GM18520 (cell line): ENCODE measurements around the gene SOX5.
"Not testable (repeated sequence)": the region's sequence is repeated elsewhere in the genome, so short reads cannot be mapped to it uniquely, and the experiment has no call there.

Source experiments
- ATAC-seq: cut with Tn5 transposase; IDR thresholded peaks from one replicate; pipeline ENCODE4 v1.9.1; 2021; ENCODE audit not compliant: unreplicated experiment

Gene SOX5

DNA sequence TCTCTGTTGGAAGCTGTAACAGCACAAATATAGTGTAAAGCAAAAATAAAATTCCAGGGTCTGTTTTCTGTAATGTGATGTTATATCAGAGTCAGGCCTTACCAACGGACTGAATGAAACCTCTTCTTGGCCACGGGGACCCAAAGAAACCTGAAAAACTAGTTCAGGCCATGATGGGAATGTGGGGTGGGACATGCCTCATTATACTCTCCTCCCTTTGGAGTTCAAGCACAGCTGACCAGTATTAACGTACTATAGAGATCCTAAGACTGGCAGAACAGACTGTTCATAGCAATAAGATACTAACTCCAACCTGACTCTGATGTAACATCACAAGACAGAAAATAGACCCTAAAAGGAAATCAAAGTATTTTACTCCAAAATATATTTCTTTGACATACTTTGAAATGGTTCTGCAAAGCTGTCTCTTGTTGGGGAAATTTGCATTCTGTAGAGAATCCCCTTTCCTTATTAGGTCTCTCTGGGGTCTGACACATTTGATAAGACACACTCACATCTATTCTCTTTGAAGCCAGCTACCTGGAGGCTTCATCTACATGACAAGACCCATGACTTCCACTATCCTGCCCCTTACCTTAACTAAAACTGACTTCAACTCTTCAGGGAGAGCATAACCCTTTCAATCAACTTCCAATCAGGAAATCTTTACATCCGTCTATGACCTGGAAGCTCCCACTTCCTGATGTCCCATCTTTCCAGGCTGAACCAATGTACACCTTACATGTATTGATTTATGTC, 444.6 kb downstream of the SOX5 start:
- ATAC-seq: no peak

DNA sequence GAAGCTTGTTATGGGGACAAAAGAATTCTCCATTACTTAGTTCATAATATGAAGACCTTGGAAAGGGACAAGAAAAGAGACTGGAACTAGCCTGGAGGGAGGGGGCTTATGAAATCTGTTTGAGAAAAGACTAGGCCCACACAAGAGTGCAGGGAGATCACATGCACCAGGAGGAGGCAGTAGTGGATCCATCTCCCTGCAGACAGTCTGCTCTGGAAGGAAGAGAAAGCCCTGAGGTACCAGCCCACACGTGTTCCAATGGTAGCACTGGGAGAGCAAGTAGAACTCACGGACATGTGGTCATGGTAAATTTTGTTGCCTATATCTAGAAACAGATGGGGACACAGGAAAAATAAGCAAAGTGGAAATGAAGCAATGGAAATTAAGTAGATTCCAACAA, 445.4 kb downstream of the SOX5 start:
- no peak for ATAC-seq

DNA sequence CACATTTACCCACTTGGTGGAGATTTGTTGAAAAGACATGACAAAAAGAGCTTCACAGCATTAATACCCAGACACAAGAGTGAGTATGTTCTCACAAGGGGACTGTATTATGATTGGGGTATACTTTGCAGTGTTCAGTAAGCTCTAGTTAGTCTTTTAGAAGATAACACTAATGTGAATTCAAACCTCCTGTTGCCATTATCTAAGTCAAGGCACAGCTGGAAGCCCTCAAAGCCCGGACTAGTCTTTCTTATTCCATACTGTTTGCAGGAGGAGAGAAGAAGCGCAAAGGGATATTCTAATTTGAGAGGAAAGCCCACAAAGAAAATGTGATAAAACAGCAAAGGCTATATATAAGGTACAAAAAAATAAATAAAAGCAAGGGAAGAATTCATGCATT, 445.9 kb downstream of the SOX5 start:
- ATAC-seq: no peak

DNA sequence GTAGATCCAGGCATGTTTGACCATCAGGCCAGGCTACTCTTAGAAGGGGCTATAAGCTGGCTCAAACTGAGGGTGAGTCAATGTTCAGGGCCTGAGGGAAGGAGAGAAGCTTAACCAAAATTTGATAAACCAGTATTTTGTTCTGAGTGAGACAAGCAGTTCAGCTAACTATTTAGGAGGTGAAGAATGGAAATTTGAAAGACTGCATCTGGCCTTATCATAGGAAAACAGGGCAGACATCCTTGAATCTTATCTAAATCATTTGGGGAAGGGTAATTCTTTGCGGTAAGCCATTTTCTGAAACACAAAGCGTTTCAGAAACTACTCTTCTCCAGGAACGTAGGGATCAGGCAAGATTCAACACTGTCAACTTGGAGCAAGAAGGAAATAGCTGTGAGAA, 447.2 kb downstream of the SOX5 start:
- ATAC-seq: no peak

DNA sequence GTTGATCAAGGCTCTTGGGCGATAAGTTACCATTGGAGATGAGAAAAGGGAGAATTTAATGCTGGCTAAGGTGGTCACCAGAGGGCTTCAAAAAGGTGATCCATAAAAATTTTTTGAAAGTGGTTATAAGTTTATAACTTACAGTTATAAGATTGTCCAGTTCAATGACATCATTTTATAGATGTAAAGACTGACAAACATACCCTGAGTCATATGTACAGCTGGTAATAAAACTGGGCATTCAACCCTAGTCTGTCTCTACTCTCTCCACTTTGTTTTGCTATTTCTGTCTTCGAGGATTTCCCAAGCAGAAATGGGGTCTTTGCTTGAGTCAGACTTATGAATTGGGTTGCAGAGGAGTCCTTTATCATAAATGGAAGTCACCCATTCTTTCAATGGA, 454.0 kb downstream of the SOX5 start:
- no peak for ATAC-seq

DNA sequence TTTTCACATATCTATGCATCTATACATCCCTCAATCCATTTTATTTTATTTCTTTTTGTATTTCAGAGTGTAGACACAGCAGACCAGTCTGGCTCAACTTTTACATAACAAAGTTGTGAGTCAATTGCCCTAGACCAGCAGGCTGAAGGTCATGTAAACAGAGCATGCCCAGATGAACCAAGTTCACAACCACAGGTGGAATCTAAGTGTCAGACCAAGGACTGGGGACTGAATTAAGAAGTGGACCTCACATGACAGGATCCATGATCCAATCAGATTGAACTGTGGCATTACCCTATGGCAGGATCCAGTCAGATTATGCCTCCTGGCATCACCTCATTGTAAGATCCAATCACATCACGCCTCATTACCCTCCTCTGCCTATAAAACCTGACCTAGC, 455.8 kb downstream of the SOX5 start:
- no peak for ATAC-seq

DNA sequence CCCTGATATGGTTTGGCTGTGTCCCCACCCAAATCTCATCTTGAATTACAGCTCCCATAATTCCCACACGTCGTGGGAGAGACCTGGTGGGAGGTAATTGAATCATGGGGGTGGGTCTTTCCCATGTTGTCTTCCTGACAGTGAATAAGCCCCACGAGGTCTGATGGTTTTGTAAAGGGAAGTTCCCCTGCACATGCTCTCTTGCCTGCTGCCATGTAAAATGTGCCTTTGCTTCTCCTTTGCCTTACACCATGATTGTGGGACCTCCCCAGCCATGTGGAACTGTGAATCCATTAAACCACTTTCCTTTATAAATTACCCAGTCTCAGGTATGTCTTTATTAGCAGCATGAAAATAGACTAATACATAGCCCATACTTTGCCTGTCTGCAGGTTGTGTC, 458.4 kb downstream of the SOX5 start:
- ATAC-seq: not testable (repeated sequence)

DNA sequence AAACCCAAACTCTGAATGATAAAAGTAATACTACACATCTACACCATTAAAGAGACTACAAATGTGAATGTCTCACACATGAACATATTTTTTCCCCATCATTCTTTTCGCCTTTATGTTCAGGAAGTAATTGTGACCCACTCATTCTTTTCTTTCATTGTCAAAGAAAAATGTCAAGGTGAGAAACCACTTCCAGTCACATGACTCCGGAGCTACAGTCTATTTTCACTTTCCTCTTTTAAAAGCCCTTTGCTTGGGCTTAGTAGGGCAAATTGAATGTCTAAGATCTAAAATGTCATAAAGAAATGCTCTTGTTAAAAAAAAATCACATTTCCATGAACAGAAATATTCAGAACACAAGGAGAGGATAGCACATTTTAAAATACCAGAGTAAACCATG, 461.3 kb downstream of the SOX5 start:
- no peak for ATAC-seq

DNA sequence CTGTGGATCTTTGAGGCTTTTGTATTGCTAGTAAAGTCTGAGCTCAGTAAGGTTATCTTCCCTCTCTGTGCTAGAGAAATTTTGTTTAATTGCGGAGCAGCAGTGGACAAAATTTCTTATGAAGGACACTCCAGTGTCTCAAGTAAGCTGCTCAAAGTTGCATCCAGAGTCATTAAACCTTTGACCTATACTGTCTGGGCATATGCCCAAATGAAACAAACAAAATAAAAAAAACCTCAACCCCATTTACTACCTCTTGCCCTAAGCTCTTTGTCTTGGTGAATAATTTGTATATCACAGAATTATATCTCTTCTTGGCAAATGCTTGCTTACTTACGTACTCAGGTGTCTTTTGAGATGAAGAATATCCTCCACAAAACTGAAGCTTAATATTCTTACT, 465.2 kb downstream of the SOX5 start:
- ATAC-seq: no peak

DNA sequence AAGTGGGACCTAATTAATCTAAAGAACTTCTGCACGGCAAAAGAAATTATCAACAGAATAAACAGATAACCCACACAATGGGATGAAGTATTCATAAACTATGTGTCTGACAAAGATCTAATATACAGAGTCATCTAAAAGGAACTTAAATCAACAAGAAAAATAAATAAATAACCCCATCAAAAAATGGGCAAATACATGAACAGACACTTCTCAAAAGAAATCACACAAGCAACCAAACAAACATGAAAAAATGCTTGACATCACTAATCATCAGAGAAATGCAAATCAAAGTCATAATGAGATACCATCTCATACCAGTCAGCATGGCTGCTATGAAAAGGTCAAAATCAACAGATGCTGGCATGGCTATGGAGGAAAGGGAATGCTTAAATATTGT, 466.9 kb downstream of the SOX5 start:
- ATAC-seq: no peak
